GM12878 (cell line): Measurements from ENCODE around the gene NIN. TPM values are rescaled to one million over a fixed set of nuclear protein-coding genes. Genes with fewer than 3 reads are reported as not detected.

Experiments used
- ATAC-seq: fragments of 200-7000 bp; cut with Tn5 transposase; 3 replicates; pipeline ENCODE4 v1.9.1; 2020; ENCODE audit warnings: mild to moderate bottlenecking, moderate library complexity
- BruUV-seq: library from RNA; stranded (reverse); fragments of 400-500 nt; replicated peaks from 2 replicates; lab custom pipeline; 2021; lab: Mats Ljungman, UMichigan
- CTCF ChIA-PET: fragments of 300-600 bp; sonication (Branson Sonifier 250); formaldehyde crosslinking; extraction: SDS; loops from one replicate; lab custom pipeline; 2021; ENCODE audit warnings: inconsistent platforms; lab: Yijun Ruan, JAX
- POLR2A ChIA-PET: fragments of 350-600 bp; formaldehyde crosslinking; extraction: SDS; loops from one replicate; lab custom pipeline; 2021; ENCODE audit warnings: inconsistent platforms; lab: Charles Lee
- RAD21 ChIA-PET: fragments of 300-600 bp; sonication (Branson Sonifier 250); formaldehyde crosslinking; loops from one replicate; lab custom pipeline; 2023; ENCODE audit warnings: antibody characterized with exemption; ENCODE audit not compliant: unreplicated experiment; lab: Charles Lee
- SMC1A ChIA-PET: fragments of 300-600 bp; sonication (Branson Sonifier 250); formaldehyde crosslinking; loops from one replicate; lab custom pipeline; 2023; ENCODE audit not compliant: unreplicated experiment, uncharacterized antibody; lab: Charles Lee
- DNase-seq: peaks from one replicate; pipeline ENCODE4 v3.0.0-alpha.2; 2011; ENCODE audit warnings: low read depth, low spot score
- FAIRE-seq: peaks from 3 replicates; lab custom pipeline; 2011; peaks lifted over from hg19 to GRCh38; lab: Jason Lieb, UNC
- H2AFZ ChIP-seq: 2 replicates; pipeline ENCODE4 v1.6.0; 2011; ENCODE audit warnings: low read depth, low read length, control low read depth; ENCODE audit not compliant: control insufficient read depth
- H3K27ac ChIP-seq: 2 replicates; pipeline ENCODE4 v1.5.1; 2011; ENCODE audit warnings: control low read depth; ENCODE audit not compliant: control insufficient read depth, insufficient read depth
- H3K27me3 ChIP-seq, 2 experiments: replicated peaks in 1 of 2; 2 replicates each; pipeline versions ENCODE4 v1.6.0 to v1.6.1; 2011; ENCODE audit warnings: low read length in 1 of 2; ENCODE audit not compliant: control insufficient read depth in 2 of 2, insufficient read depth in 2 of 2
- H3K36me3 ChIP-seq, 2 experiments: 2 replicates each; pipeline ENCODE4 v1.5.1; 2011; ENCODE audit warnings: low read length in 1 of 2; ENCODE audit not compliant: control insufficient read depth in 2 of 2, insufficient read depth in 2 of 2
- H3K4me1 ChIP-seq: 2 replicates; pipeline ENCODE4 v1.6.1; 2011; ENCODE audit warnings: mild to moderate bottlenecking, low read length, moderate library complexity, mixed read lengths; ENCODE audit not compliant: control insufficient read depth, insufficient read depth
- H3K4me2 ChIP-seq: 2 replicates; pipeline ENCODE4 v1.6.0; 2011; ENCODE audit warnings: control low read depth; ENCODE audit not compliant: control insufficient read depth, insufficient read depth
- H3K4me3 ChIP-seq: fragments of 200-600 bp; sonication (generic); 2 replicates; pipeline ENCODE4 v1.5.1; 2016
- H3K79me2 ChIP-seq: 2 replicates; pipeline ENCODE4 v1.6.0; 2011; ENCODE audit warnings: low read length; ENCODE audit not compliant: control insufficient read depth, insufficient read depth
- H3K9ac ChIP-seq: 2 replicates; pipeline ENCODE4 v1.8.0; 2011; ENCODE audit warnings: low read length, control low read depth, mixed read lengths; ENCODE audit not compliant: control insufficient read depth, insufficient read depth
- H3K9me3 ChIP-seq: replicated peaks from 3 replicates; pipeline ENCODE4 v1.5.1; 2011; ENCODE audit warnings: mild to moderate bottlenecking, low read length; ENCODE audit not compliant: control insufficient read depth, insufficient read depth
- H4K20me1 ChIP-seq: 2 replicates; pipeline ENCODE4 v1.6.0; 2011; ENCODE audit not compliant: control insufficient read depth, insufficient read depth
- CBFB ChIP-seq: IDR thresholded peaks from 2 replicates; pipeline ENCODE4 v1.6.1; 2016; ENCODE audit warnings: antibody characterized with exemption, low read depth
- JUND ChIP-seq: IDR thresholded peaks from 2 replicates; pipeline ENCODE4 v1.6.1; 2012; ENCODE audit warnings: low read depth, mild to moderate bottlenecking, low read length, improper control_type of control experiment, moderate library complexity
- RAD21 ChIP-seq: IDR thresholded peaks from 2 replicates; pipeline ENCODE4 v1.6.1; 2011; ENCODE audit warnings: mild to moderate bottlenecking, low read depth, low read length, moderate library complexity; ENCODE audit not compliant: insufficient read depth
- SMC3 ChIP-seq: IDR thresholded peaks from 2 replicates; pipeline ENCODE4 v1.6.1; 2011; ENCODE audit warnings: low read length, improper control_type of control experiment, borderline replicate concordance
- WGBS: methylation state at CpG from one replicate; pipeline ENCODE4 v1.1.6; 2016; ENCODE audit warnings: low lambda C conversion rate; ENCODE audit not compliant: insufficient replicate concordance, insufficient coverage; ENCODE audit errors: missing lambda C conversion rate; 5-methylcytosine and 5-hydroxymethylcytosine counted together
- in situ Hi-C: fragments of 300-500 bp; cut with MboI; formaldehyde crosslinking; loops from 9 replicates; pipeline ENCODE4 v1.14.3; 2018; ENCODE audit warnings: mixed read lengths
- intact Hi-C: fragments of 100-400 bp; cut with micrococcal nuclease; formaldehyde crosslinking; loops from one replicate; pipeline ENCODE4 v1.14.2; 2022; ENCODE audit not compliant: unreplicated experiment
- polyA plus RNA-seq, 11 experiments: library from polyadenylated mRNA; depleted of rRNA in 4 of 11; unstranded in 6 of 11; stranded (reverse) in 5 of 11; fragments of >200 nt; fragmentation: Nextera tagmentation in 4 of 11; fragmentation: Illumina TruSeq in 1 of 11; extraction: Ambion mirVana in 4 of 11; extraction: Trizol in 1 of 11; gene quantifications; 1 replicate in 1 of 11; 2 replicates in 10 of 11; pipeline versions ENCODE4 v1.2.1 to v1.2.3, GENCODE V29; 2011 to 2016; ENCODE audit warnings: inconsistent platforms in 2 of 11, missing spikeins in 2 of 11, low read depth in 1 of 11
- total RNA-seq, 4 experiments: library from RNA; depleted of rRNA in 3 of 4; stranded (reverse); fragments of >200 nt in 3 of 4; fragmentation: Illumina TruSeq in 1 of 4; extraction: Trizol in 1 of 4; gene quantifications; 2 replicates each; pipeline versions ENCODE4 v1.2.1 to v1.2.3, GENCODE V29; 2013 to 2021
- TF ChIP-seq, protein P1 (sequence below), 3 experiments: IDR thresholded peaks in 2 of 3; conservative IDR thresholded peaks in 1 of 3; 2 replicates each; pipeline ENCODE4 v1.5.1; 2011; ENCODE audit warnings: low read depth in 3 of 3, low read length in 3 of 3, mild to moderate bottlenecking in 3 of 3, control low read depth in 2 of 3, moderate library complexity in 2 of 3, inconsistent platforms in 1 of 3, mixed read lengths in 1 of 3; ENCODE audit not compliant: control insufficient read depth in 2 of 3, insufficient read depth in 1 of 3; ENCODE audit errors: extremely low read depth in 1 of 3

The NIN gene
- total and polyA plus RNA-seq, 10 of the 15 experiments (the other 5 are each of a cell fraction or from before 2014, with no cell fraction given): 16.2 to 135 (median 70.3) TPM

DNA sequence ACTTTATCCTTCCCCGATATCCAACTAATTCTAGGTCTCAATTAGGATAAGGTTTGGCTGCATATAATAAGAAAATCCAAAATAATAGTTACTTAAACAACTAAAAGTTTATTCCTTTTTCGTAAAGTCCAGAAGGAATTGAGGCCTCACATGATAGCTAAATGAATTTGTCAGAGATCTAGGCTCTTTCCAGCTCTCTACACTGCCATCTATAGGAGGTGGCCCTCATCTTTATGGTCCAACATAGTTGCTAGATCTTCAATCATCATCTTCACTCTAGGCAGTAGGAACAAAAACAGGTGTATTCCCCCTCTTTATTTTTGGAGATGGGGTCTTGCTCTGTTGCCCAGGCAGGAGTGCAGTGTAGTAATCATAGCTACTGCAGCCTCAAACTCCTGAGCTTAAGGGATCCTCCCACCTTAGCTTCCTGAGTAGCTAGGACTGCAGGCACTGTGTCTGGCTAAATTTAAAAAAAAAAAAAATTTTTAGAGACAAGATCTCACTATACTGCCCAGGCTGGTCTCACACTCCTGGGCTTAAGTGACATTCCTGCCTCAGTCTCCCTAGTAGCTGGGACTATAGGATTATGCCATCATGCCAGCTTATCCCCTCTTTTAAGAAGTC is 116.4 kb downstream of the NIN start:
- no peak overlapping the region for H3K27ac ChIP-seq
- H3K4me3 ChIP-seq: no peak overlapping the region
- TF ChIP-seq, protein P1, sequence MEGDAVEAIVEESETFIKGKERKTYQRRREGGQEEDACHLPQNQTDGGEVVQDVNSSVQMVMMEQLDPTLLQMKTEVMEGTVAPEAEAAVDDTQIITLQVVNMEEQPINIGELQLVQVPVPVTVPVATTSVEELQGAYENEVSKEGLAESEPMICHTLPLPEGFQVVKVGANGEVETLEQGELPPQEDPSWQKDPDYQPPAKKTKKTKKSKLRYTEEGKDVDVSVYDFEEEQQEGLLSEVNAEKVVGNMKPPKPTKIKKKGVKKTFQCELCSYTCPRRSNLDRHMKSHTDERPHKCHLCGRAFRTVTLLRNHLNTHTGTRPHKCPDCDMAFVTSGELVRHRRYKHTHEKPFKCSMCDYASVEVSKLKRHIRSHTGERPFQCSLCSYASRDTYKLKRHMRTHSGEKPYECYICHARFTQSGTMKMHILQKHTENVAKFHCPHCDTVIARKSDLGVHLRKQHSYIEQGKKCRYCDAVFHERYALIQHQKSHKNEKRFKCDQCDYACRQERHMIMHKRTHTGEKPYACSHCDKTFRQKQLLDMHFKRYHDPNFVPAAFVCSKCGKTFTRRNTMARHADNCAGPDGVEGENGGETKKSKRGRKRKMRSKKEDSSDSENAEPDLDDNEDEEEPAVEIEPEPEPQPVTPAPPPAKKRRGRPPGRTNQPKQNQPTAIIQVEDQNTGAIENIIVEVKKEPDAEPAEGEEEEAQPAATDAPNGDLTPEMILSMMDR (IDR thresholded peaks at IDR 0.05 in 2 of 3, conservative IDR thresholded peaks at IDR 0.05 in 1 of 3; ENCODE audit: control insufficient read depth in 2 of 3, extremely low read depth in 1 of 3, insufficient read depth in 1 of 3, low read depth in 3 of 3, low read length in 3 of 3): peak; percentile 50 to 54 (median 52); a peak in 5 of 6 replicates
- TF ChIP-seq JUND: no peak
- TF ChIP-seq RAD21: peak; percentile 64
- TF ChIP-seq CBFB: no peak
- TF ChIP-seq SMC3: peak; percentile 66
- TF ChIP-seq, all 136 proteins: peak for 3
- Histone ChIP-seq H3K79me2 (no peaks in the 10 kb centered on the region), H3K4me2 (no peak overlapping the region), H3K36me3 (no peaks in the 10 kb centered on the region), H4K20me1 (no peaks in the 10 kb centered on the region), H3K9ac (no peak overlapping the region), H2AFZ (no peak overlapping the region), H3K4me1 (no peaks in the 10 kb centered on the region), H3K9me3 (no peaks in the 10 kb centered on the region), H3K27me3 (no peaks in the 10 kb centered on the region)
- peak; percentile 85 for ATAC-seq
- no peak for DNase-seq
- no TSS peak for BruUV-seq
- in situ Hi-C loops: no loop called here
- peak; percentile 77 for FAIRE-seq
- intact Hi-C loops: loop anchor here (1.0 to 5.0 kb wide), 4 partner anchors 47 to 172 kb away; partner anchors contain the start of gene SAV1
- ChIA-PET SMC1A (interaction anchor here (0.6 to 2.6 kb wide), 39 partner anchors 9 to 1113 kb away, joined by 3 to 34 read pairs (median 4); no protein-coding TSS in a partner anchor), RAD21 (interaction anchor here (0.6 to 2.8 kb wide), 26 partner anchors 11 to 146 kb away, joined by 3 to 36 read pairs (median 5); no protein-coding TSS in a partner anchor), POLR2A (interaction anchor here (0.9 kb wide), 1 partner anchor 114 kb away, joined by 3 read pairs; no protein-coding TSS in a partner anchor), CTCF (interaction anchor here (0.6 to 2.6 kb wide), 53 partner anchors 9 to 317 kb away, joined by 3 to 57 read pairs (median 4); partner anchors contain the start of gene SAV1)
- WGBS: 48% methylated on average over 2 of the region's 2 CpGs
